ENCODE data around the gene OR4K1. TPM values are rescaled to one million over a fixed set of nuclear protein-coding genes. Genes with fewer than 3 reads are reported as not detected.

OR4K1 gene
- total RNA-seq, 1 experiment from 2014 or later: not detected

- BruUV-seq (replicated peaks): no TSS peak
These were observed 13.5 kb upstream of the OR4K1 start for GRCh38 chr14:19917243-19917642.

More at GRCh38 chr14:19917243-19917642, 13.5 kb upstream of the OR4K1 start:
- intact Hi-C loops (cut with micrococcal nuclease): no loop called here
- Histone ChIP-seq H4K20me1 (ENCODE audit: insufficient read depth) (no peaks in the 10 kb centered on the region), H3K27ac (ENCODE audit: low read depth, low read length) (no peak overlapping the region), H3K4me1 (ENCODE audit: control insufficient read depth in 1 of 2, insufficient read depth in 2 of 2, low read length in 2 of 2) (no peaks in the 10 kb centered on the region), H3K4me2 (ENCODE audit: low read length) (no peak overlapping the region), H2AFZ (ENCODE audit: low read depth, low read length, poor library complexity, severe bottlenecking) (no peak overlapping the region), H3K27me3 (ENCODE audit: insufficient read depth, low read length) (no peaks in the 10 kb centered on the region), H3K4me3 (replicated peaks in 1 of 2; ENCODE audit: low read depth in 1 of 2, low read length in 2 of 2) (no peak overlapping the region), H3K9me2 (ENCODE audit: insufficient read depth) (no peaks in the 10 kb centered on the region), H3K36me3 (ENCODE audit: control insufficient read depth in 1 of 2, insufficient read depth in 2 of 2, low read length in 2 of 2) (no peaks in the 10 kb centered on the region), H3K9me3 (ENCODE audit: control insufficient read depth in 1 of 2, insufficient read depth in 1 of 2, low read depth in 1 of 2, low read length in 2 of 2) (peaks cover 27 to 37% of the 10 kb centered on the region in 2 experiments; a peak in 3 of 4 replicates), H3K9ac (ENCODE audit: low read length) (no peak overlapping the region), H3K79me2 (ENCODE audit: insufficient read depth, low read length) (no peaks in the 10 kb centered on the region)
- DNase-seq (ENCODE audit: low read depth, low spot score) (no peak), ATAC-seq (no peak)
- TF ChIP-seq EZH2phosphoT487 (IDR thresholded peaks at IDR 0.05; ENCODE audit: borderline replicate concordance): no peak
- no peak for TF ChIP-seq FOSL1 (IDR thresholded peaks at IDR 0.05; ENCODE audit: low read depth)
- TF ChIP-seq ZNF274 (IDR thresholded peaks at IDR 0.05; ENCODE audit: low read depth, low read length): no peak
- no peak for TF ChIP-seq EZH2 (IDR thresholded peaks at IDR 0.05)
- TF ChIP-seq EGR1 (IDR thresholded peaks at IDR 0.05; ENCODE audit: low read depth): no peak
- TF ChIP-seq, protein P1, sequence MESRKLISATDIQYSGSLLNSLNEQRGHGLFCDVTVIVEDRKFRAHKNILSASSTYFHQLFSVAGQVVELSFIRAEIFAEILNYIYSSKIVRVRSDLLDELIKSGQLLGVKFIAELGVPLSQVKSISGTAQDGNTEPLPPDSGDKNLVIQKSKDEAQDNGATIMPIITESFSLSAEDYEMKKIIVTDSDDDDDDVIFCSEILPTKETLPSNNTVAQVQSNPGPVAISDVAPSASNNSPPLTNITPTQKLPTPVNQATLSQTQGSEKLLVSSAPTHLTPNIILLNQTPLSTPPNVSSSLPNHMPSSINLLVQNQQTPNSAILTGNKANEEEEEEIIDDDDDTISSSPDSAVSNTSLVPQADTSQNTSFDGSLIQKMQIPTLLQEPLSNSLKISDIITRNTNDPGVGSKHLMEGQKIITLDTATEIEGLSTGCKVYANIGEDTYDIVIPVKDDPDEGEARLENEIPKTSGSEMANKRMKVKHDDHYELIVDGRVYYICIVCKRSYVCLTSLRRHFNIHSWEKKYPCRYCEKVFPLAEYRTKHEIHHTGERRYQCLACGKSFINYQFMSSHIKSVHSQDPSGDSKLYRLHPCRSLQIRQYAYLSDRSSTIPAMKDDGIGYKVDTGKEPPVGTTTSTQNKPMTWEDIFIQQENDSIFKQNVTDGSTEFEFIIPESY (IDR thresholded peaks at IDR 0.05; ENCODE audit: extremely low read depth, insufficient replicate concordance, low read length): no peak
- no peak for TF ChIP-seq CBX3 (IDR thresholded peaks at IDR 0.05; ENCODE audit: low read depth)
- no peak for TF ChIP-seq ELF1 (IDR thresholded peaks at IDR 0.05; ENCODE audit: borderline replicate concordance, low read depth)
- TF ChIP-seq RAD21 (IDR thresholded peaks at IDR 0.05; ENCODE audit: low read depth): no peak
- TF ChIP-seq CTCF (IDR thresholded peaks at IDR 0.05 in 2 of 3, conservative IDR thresholded peaks at IDR 0.05 in 1 of 3; ENCODE audit: borderline replicate concordance in 1 of 3, insufficient read depth in 1 of 3, low read depth in 2 of 3, low read length in 2 of 3): no peak
- TF ChIP-seq CEBPB (IDR thresholded peaks at IDR 0.05; ENCODE audit: low read depth): no peak
- no peak for TF ChIP-seq SIN3A (IDR thresholded peaks at IDR 0.05; ENCODE audit: low read depth)
- no peak for TF ChIP-seq TCF7L2 (IDR thresholded peaks at IDR 0.05; ENCODE audit: borderline replicate concordance, extremely low read depth, insufficient read depth, insufficient read length)
- no peak for TF ChIP-seq ZFX (IDR thresholded peaks at IDR 0.05)
- TF ChIP-seq SRF (IDR thresholded peaks at IDR 0.05; ENCODE audit: low read depth): no peak
- TF ChIP-seq REST (IDR thresholded peaks at IDR 0.05; ENCODE audit: low read depth): no peak
- CTCF ChIA-PET: no interaction called here
- POLR2A ChIA-PET: no interaction called here
- RAD21 ChIA-PET (ENCODE audit: low non-redundant PET in 1 of 2, low total read pairs in 2 of 2, uncharacterized antibody in 2 of 2, unreplicated experiment in 2 of 2): no interaction called here

Data from HCT116 (cell line).